SIG-M5 treated with dmso at 0.1 percent for 504 hours (cell line): ENCODE results near the gene EIF5B.

ENCODE experiments used
- DNase-seq: peaks from one replicate; lab custom pipeline; 2025; ENCODE audit not compliant: unreplicated experiment; lab: John Stamatoyannopoulos, UW

Gene EIF5B

GRCh38 chr2:99406137-99406536, 68.9 kb downstream of the EIF5B start:
- no peak for DNase-seq

- no peak for DNase-seq
These were observed 73.1 kb downstream of the EIF5B start for GRCh38 chr2:99410276-99410675.

- DNase-seq = no peak
These were observed 77.4 kb downstream of the EIF5B start for GRCh38 chr2:99414566-99414965.

- DNase-seq = no peak
These were observed 80.2 kb downstream of the EIF5B start for GRCh38 chr2:99417396-99417795.

- DNase-seq = no peak
These were observed 82.8 kb downstream of the EIF5B start for GRCh38 chr2:99420031-99420430.

- no peak for DNase-seq
These were observed 83.6 kb downstream of the EIF5B start for GRCh38 chr2:99420751-99421299.

GRCh38 chr2:99421469-99421868, 84.3 kb downstream of the EIF5B start:
- DNase-seq = no peak

GRCh38 chr2:99422599-99422998, 85.4 kb downstream of the EIF5B start:
- DNase-seq = no peak

- DNase-seq = no peak
These were observed 87.2 kb downstream of the EIF5B start for GRCh38 chr2:99424371-99424770.

GRCh38 chr2:99425022-99425421, 87.8 kb downstream of the EIF5B start:
- no peak for DNase-seq

GRCh38 chr2:99430614-99431291, 93.6 kb downstream of the EIF5B start:
- DNase-seq = no peak

GRCh38 chr2:99431587-99432275, 94.5 kb downstream of the EIF5B start:
- DNase-seq = no peak

GRCh38 chr2:99433340-99433739, 96.2 kb downstream of the EIF5B start:
- DNase-seq = no peak

- DNase-seq = no peak
These were observed 99.7 kb downstream of the EIF5B start for GRCh38 chr2:99436874-99437273.

GRCh38 chr2:99439971-99440505, 102.8 kb downstream of the EIF5B start:
- no peak for DNase-seq

GRCh38 chr2:99442837-99443236, 105.6 kb downstream of the EIF5B start:
- peak; percentile 30 for DNase-seq

- DNase-seq = no peak
These were observed 107.0 kb downstream of the EIF5B start for GRCh38 chr2:99444222-99444621.

- no peak for DNase-seq
These were observed 107.9 kb downstream of the EIF5B start for GRCh38 chr2:99445065-99445464.

- DNase-seq = no peak
These were observed 111.4 kb downstream of the EIF5B start for GRCh38 chr2:99448556-99448955.

GRCh38 chr2:99450199-99450598, 113.0 kb downstream of the EIF5B start:
- no peak for DNase-seq
